Measurements from ENCODE around the gene NME2. TPM values are rescaled to one million over a fixed set of nuclear protein-coding genes. Genes with fewer than 3 reads are reported as not detected.

The NME2 gene
- total RNA-seq, 4 donors from 2014 or later: 338 to 534 (median 488) TPM

DNA sequence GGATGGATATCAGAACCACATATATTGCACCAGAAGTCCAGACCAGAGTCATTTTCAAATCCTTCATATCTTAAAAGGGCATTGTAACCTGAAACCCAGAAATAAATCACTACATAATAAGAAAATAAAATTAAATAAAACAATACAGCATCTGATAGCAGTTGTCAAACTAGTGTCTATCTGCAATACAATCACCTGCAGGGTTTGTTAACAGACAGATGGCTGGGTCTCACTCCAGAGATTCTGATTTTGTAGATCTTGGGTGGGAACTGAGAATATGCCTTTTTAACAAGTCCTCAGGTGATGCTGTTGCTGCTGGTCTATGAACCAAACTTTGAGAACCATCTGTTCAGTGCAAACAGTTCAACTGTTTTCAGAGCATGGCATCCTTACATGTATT, 37.6 kb downstream of the NME2 start:
- no peak for TF ChIP-seq POLR2A (IDR thresholded peaks at IDR 0.05)
- TF ChIP-seq, protein P1, sequence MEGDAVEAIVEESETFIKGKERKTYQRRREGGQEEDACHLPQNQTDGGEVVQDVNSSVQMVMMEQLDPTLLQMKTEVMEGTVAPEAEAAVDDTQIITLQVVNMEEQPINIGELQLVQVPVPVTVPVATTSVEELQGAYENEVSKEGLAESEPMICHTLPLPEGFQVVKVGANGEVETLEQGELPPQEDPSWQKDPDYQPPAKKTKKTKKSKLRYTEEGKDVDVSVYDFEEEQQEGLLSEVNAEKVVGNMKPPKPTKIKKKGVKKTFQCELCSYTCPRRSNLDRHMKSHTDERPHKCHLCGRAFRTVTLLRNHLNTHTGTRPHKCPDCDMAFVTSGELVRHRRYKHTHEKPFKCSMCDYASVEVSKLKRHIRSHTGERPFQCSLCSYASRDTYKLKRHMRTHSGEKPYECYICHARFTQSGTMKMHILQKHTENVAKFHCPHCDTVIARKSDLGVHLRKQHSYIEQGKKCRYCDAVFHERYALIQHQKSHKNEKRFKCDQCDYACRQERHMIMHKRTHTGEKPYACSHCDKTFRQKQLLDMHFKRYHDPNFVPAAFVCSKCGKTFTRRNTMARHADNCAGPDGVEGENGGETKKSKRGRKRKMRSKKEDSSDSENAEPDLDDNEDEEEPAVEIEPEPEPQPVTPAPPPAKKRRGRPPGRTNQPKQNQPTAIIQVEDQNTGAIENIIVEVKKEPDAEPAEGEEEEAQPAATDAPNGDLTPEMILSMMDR (IDR thresholded peaks at IDR 0.05): no peak
- DNase-seq (ENCODE audit: low spot score in 2 of 2): no peak
- intact Hi-C loops (cut with DNase I; ENCODE audit: low total_unique reads): no loop called here
- no peak overlapping the region for H3K4me3 ChIP-seq (ENCODE audit: low read depth, poor library complexity, severe bottlenecking)

DNA sequence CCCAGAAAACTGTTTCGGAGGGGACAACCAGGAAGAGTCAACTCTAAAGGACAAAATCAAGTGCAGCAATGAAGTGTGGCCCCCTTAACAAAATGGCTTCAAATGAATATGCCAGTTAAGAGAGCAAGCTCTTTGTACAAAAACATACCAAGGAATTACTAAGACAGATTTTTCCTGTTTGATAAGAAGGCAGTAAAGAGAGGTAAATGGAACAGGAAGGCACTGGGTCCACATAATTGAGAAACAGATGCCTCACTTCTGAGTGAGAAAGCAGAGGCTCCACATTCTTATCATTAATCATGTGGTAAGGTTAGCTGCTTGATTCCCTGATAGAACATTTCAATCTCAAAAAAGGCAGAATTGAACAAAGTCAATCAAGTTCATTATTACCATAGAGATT, 48.7 kb downstream of the NME2 start:
- WGBS, 2 donors: 88 to 91% methylated on average over 1 of the region's 1 CpG
- TF ChIP-seq POLR2A (IDR thresholded peaks at IDR 0.05): no peak
- TF ChIP-seq, protein P1 (IDR thresholded peaks at IDR 0.05): no peak
- H3K4me3 ChIP-seq (ENCODE audit: low read depth, poor library complexity, severe bottlenecking): no peak overlapping the region
- DNase-seq (ENCODE audit: low spot score in 2 of 2): no peak
- intact Hi-C loops (cut with DNase I; ENCODE audit: low total_unique reads): no loop called here

DNA sequence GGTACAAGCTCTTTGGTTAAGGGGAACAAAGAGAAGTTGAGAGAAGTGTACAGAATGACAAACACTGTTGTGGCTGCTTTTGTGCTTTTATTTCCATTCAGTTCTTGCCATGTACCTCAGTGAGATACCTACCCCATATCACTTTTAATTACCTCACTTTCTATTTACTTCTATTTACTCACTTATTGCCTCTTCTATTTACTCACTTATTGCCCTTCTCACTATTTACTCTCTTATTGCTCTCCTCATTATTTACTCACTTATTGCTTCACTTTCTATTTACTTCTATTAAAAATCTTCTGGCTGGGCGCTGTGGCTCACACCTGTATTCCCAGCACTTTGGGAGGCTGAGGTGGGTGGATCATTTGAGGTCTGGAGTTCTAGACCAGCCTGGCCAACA, 51.7 kb downstream of the NME2 start:
- TF ChIP-seq, protein P1 (IDR thresholded peaks at IDR 0.05): no peak
- no peak for TF ChIP-seq POLR2A (IDR thresholded peaks at IDR 0.05)
- no peak overlapping the region for H3K4me3 ChIP-seq (ENCODE audit: low read depth, poor library complexity, severe bottlenecking)
- no peak for DNase-seq (ENCODE audit: low spot score in 2 of 2)
- intact Hi-C loops (cut with DNase I; ENCODE audit: low total_unique reads): no loop called here
- WGBS, 2 donors: 96 to 100% methylated on average over 1 of the region's 1 CpG

DNA sequence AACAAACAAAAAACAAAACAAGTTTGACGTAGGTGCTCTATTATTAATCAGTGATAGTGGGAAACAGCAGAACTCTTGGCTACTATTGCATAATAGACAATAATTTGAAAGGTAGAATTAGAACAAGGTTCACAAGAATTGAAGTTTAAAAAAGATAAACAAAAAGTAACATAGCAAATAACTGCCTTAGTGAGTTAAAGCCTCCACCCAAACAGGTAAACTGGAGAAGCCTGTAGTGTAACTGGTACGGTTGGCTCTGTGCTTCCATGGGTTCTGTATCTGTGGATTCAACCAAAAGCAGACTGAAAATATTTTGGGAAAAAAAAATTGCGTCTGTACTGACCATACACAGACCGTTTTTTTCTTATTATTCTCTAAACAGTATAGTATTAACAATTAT, 55.1 kb downstream of the NME2 start:
- WGBS, 2 donors: 86 to 91% methylated on average over 4 of the region's 4 CpGs
- intact Hi-C loops (cut with DNase I; ENCODE audit: low total_unique reads): no loop called here
- no peak overlapping the region for H3K4me3 ChIP-seq (ENCODE audit: low read depth, poor library complexity, severe bottlenecking)
- DNase-seq (ENCODE audit: low spot score in 2 of 2): no peak
- TF ChIP-seq, protein P1 (IDR thresholded peaks at IDR 0.05): no peak
- TF ChIP-seq POLR2A (IDR thresholded peaks at IDR 0.05): no peak

Other genes starting within 250 kb of the NME2 start
- gene SPAG9, start 45.5 kb upstream of the NME2 start, total RNA-seq: 100 to 1,000 TPM in 1 of 4 donors, 10 to 100 TPM in 3; 63.7 to 106 (median 69.3) TPM
- 10 to 100 TPM; 18.1 to 42.8 (median 27.0) TPM for gene NME1, start 12.9 kb upstream of the NME2 start, total RNA-seq
- 10 to 100 TPM; 20.9 to 26.7 (median 24.0) TPM for gene MBTD1, start 93.6 kb downstream of the NME2 start, total RNA-seq
- 10 to 100 TPM; 30.4 to 55.2 (median 41.6) TPM for gene UTP18, start 94.1 kb downstream of the NME2 start, total RNA-seq

Measured in lower leg skin (tissue), 4 donors.